NCI-H2227 (cell line): ENCODE results near the gene DPP3.

Source experiments
- DNase-seq: peaks from one replicate; lab custom pipeline; 2025; ENCODE audit not compliant: unreplicated experiment; lab: John Stamatoyannopoulos, UW

DPP3 gene

GRCh38 chr11:66479394-66480116 lies 679 bp upstream of the DPP3 start:
- DNase-seq, result peak; percentile 91

- no peak for DNase-seq
Measured at GRCh38 chr11:66484806-66485380, 4.7 kb downstream of the DPP3 start.

GRCh38 chr11:66488957-66489356 lies 8.7 kb downstream of the DPP3 start:
- DNase-seq, result no peak

- no peak for DNase-seq
Measured at GRCh38 chr11:66489636-66490035, 9.4 kb downstream of the DPP3 start.

GRCh38 chr11:66491315-66491935 lies 11.2 kb downstream of the DPP3 start:
- DNase-seq, result no peak

GRCh38 chr11:66492161-66492865 lies 12.1 kb downstream of the DPP3 start:
- no peak for DNase-seq

GRCh38 chr11:66493130-66493529 lies 12.9 kb downstream of the DPP3 start:
- DNase-seq, result no peak

- DNase-seq, result no peak
Measured at GRCh38 chr11:66494458-66494857, 14.2 kb downstream of the DPP3 start.

GRCh38 chr11:66494935-66495334 lies 14.7 kb downstream of the DPP3 start:
- DNase-seq, result no peak

GRCh38 chr11:66495401-66495854 lies 15.2 kb downstream of the DPP3 start:
- no peak for DNase-seq

GRCh38 chr11:66497206-66497605 lies 17.0 kb downstream of the DPP3 start:
- no peak for DNase-seq

GRCh38 chr11:66498506-66498905 lies 18.3 kb downstream of the DPP3 start:
- no peak for DNase-seq

GRCh38 chr11:66505276-66505816 lies 25.1 kb downstream of the DPP3 start:
- no peak for DNase-seq

GRCh38 chr11:66509131-66509561 lies 28.9 kb downstream of the DPP3 start:
- DNase-seq, result no peak

GRCh38 chr11:66510271-66510989 lies 30.2 kb downstream of the DPP3 start, which contains the start of gene BBS1:
TSS of gene BBS1 (plus strand) at chr11:66510635. CDS start at chr11:66510660, 25 bp downstream.
- peak; percentile 90 for DNase-seq

GRCh38 chr11:66510990-66511339 lies 30.7 kb downstream of the DPP3 start:
- DNase-seq, result no peak

GRCh38 chr11:66523611-66524010 lies 43.4 kb downstream of the DPP3 start:
- no peak for DNase-seq

GRCh38 chr11:66524304-66525040 lies 44.2 kb downstream of the DPP3 start:
- no peak for DNase-seq

GRCh38 chr11:66529069-66529468 lies 48.8 kb downstream of the DPP3 start:
- no peak for DNase-seq

- DNase-seq, result no peak
Measured at GRCh38 chr11:66529655-66530054, 49.4 kb downstream of the DPP3 start.
